GM13977 (cell line): ENCODE results near the gene RRP36.

Experiments
- DNase-seq: peaks from one replicate; pipeline ENCODE4 v3.0.0; 2012; ENCODE audit warnings: low spot score
- in situ Hi-C: fragments of 300-500 bp; cut with MboI; formaldehyde crosslinking; loops from one replicate; pipeline ENCODE4 v1.12.0; 2022; ENCODE audit warnings: low sequenced_read_pairs, low pct_unique_long_range_greater_than_20kb, mixed read lengths, inconsistent platforms; ENCODE audit not compliant: unreplicated experiment
- TF ChIP-seq, protein P1 (sequence below): IDR thresholded peaks from 2 replicates; pipeline ENCODE4 v1.5.1; 2012; ENCODE audit warnings: mild to moderate bottlenecking, control low read depth; ENCODE audit not compliant: insufficient read depth; ENCODE audit errors: extremely low read depth, missing control alignments

Gene RRP36

DNA sequence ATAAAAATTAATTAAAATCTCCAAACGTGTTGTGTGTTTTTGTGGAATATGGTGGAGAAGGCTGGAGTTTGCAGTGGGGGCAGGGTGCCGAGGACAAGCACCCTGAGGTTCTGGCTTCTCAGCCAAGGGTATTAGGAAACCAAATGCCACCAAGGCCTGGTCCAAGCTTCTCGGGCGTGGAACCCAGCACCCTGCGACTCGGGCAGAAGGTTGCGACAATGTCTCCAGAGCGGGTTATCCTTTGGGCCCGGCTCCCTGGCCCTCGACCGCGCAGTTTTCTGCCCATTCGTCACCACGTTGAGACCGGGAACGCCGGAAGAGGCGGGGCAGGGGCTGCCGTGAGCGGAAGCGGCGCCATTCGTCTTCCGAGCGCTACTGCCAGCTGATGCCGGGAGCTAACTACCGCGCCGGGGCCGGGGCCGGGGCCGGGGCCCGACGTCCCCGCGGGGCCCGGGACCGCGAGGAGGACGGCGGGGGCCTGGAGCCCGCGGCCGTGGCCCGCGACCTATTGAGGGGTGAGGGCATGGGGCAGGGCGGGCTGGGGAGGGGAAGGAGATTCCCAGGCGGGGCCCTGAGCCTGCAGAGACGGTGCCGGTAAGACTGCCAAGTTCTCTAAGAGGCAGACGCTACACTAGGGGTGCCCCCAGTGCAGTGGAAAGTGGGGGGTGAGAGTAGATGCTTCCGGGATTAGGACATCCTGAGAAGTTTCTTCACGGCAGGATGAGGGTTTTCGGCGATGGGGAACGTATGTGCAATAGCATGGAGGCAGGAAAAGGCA, at the start of gene RRP36:
RRP36 (plus strand) TSS at position 354 of the 778 bp plus-strand sequence; CDS start at position 386, 32 bp downstream.
- DNase-seq, result peak; percentile 87
- in situ Hi-C loops, result no loop called here
- TF ChIP-seq, protein P1, sequence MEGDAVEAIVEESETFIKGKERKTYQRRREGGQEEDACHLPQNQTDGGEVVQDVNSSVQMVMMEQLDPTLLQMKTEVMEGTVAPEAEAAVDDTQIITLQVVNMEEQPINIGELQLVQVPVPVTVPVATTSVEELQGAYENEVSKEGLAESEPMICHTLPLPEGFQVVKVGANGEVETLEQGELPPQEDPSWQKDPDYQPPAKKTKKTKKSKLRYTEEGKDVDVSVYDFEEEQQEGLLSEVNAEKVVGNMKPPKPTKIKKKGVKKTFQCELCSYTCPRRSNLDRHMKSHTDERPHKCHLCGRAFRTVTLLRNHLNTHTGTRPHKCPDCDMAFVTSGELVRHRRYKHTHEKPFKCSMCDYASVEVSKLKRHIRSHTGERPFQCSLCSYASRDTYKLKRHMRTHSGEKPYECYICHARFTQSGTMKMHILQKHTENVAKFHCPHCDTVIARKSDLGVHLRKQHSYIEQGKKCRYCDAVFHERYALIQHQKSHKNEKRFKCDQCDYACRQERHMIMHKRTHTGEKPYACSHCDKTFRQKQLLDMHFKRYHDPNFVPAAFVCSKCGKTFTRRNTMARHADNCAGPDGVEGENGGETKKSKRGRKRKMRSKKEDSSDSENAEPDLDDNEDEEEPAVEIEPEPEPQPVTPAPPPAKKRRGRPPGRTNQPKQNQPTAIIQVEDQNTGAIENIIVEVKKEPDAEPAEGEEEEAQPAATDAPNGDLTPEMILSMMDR, result no peak

DNA sequence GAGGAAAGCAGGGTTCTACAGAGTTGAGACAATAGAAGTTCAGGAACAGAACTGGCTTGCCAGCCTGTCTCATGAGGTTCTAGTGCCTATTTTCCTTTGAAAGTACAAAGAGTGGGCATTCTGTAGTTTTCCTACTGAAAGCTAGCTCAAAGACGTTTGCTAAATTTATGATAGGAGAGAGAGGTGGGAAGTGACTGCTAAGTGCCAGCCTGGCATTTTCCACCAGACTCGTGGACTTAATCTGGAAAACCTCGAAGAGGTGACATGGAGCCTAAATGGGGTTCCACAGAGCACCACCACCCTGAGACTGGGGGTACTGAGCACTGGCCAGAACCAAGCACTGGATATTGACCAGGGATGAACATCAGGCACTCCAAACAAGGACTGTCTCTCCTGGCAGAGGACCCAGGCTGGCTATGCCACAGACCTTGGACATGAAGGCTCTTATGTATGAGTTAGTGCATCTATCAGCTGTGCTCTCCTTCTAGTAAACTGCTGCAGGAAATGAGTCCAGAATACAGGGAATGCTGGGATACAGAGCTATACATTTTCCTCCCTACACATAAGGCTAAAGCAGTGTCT, 49.6 kb upstream of the RRP36 start:
- TF ChIP-seq, protein P1, result no peak
- DNase-seq, result no peak
- in situ Hi-C loops, result no loop called here

DNA sequence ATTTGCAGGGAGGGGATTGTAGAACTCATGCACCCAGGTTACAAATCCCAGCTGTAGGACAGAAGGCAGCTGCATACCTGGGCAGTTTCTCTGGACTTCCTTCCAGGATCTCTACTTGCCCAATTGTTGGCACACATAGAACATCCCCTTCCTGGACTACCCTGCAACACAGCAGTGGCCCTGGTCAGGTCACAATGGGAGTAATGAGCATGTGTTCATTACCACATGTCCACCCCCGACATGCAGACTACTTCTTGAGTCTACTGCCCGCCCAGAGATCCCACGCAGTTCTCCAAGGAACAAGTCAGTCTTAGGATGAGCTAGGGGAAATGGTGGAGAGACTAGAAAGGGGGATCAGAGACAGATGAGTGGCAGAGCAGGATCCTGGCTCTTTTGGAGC, 47.5 kb upstream of the RRP36 start:
- no peak for DNase-seq
- TF ChIP-seq, protein P1, result no peak
- in situ Hi-C loops, result no loop called here

DNA sequence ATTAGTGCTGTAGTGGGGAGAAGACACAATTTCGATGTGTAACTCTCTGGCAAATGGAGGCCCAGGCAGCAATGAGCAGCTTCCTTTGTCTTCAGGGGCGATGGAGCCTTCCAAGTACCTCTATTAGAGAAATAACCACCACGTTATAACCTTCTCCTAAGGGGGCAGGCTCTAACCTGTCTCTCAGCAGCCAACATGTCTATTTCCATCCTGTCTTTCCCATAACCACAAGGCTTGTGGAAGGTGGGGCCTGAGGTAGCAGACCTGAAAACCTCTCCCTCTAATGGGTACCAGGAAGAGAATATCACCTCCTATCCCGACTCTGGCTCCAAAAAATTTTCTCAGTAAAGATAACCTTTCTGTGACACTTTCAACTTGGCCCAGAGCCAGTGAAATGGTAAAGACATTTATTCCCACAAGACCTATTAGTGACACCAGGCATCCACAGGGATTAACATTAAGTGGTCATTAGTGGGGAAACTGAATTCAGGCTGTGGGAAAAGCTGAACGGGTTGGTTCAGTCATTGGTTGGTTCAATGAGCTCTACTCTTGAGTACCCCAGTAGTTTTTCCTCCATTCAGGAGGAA, 46.4 kb upstream of the RRP36 start:
- TF ChIP-seq, protein P1, result no peak
- in situ Hi-C loops, result no loop called here
- no peak for DNase-seq

- peak; percentile 47 for DNase-seq
- in situ Hi-C loops, result no loop called here
- TF ChIP-seq, protein P1, result no peak
Measured at GRCh38 chr6:42978487-42978838, 43.0 kb upstream of the RRP36 start.

DNA sequence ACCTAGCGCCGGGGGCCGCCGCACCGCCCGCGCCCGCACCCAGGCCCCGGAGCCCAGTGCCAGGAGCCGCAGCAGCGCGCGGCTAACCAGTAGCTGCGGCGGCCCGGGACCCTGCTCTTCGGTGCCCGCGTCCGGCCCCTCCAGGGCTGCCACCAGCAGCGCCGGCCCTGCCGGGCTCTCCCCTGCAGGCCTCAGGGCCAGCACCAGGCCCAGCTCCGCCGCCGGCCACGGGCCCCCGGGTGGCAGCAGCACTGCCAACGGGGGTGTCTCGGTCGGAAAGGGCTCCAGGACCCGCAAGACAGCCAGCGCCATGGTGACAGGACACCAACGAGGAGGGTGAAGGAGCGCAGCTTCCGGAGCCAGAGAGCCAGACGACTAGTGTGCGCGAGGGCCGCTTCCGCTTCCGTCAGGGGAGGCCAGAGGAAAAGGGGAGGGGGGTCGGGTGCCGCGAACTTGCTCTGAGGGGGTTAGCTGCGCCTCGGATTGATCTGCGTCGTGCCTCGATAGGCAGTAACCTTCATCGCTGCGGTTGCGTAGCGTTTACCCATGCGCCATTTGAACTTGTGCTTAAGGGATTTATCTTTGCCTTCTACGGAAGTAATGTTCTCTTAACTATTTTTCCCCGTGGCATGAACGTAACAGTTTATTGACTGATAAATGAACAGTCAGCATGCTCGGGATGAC, 42.4 kb upstream of the RRP36 start, which contains the start of gene PEX6:
PEX6 (minus strand) TSS at position 343 of the 684 bp plus-strand sequence; CDS start at position 312, 31 bp downstream.
- in situ Hi-C loops, result no loop called here
- TF ChIP-seq, protein P1, result no peak
- DNase-seq, result peak; percentile 95
